H1 (cell line): ENCODE results near the gene DLG4. TPM values are rescaled to one million over a fixed set of nuclear protein-coding genes. Genes with fewer than 3 reads are reported as not detected.
A peak's percentile ranks its signal among the peaks of the same experiment; 100 is the strongest.

Experiments used
- CTCF ChIA-PET: fragments of 300-600 bp; sonication (Branson Sonifier 250); formaldehyde crosslinking; loops from one replicate; lab custom pipeline; 2021; ENCODE audit not compliant: partially characterized antibody; lab: Charles Lee
- POLR2A ChIA-PET: fragments of 300-600 bp; sonication (Branson Sonifier 250); formaldehyde crosslinking; loops from one replicate; lab custom pipeline; 2021; ENCODE audit warnings: inconsistent platforms; ENCODE audit not compliant: partially characterized antibody; lab: Charles Lee
- DNase-seq, 2 experiments: peaks; one replicate each; pipeline versions ENCODE4 v3.0.0 to v3.0.0-alpha.2; 2010 to 2022; ENCODE audit warnings: low spot score in 2 of 2, low read depth in 1 of 2, mixed read lengths in 1 of 2
- FAIRE-seq: peaks from 2 replicates; lab custom pipeline; 2011; peaks lifted over from hg19 to GRCh38; lab: Jason Lieb, UNC
- H2AFZ ChIP-seq: 2 replicates; pipeline ENCODE4 v1.8.1; 2012; ENCODE audit warnings: low read length, inconsistent platforms
- H2AK5ac ChIP-seq: 2 replicates; pipeline ENCODE4 v1.6.1; 2013; ENCODE audit warnings: low read depth, low read length
- H2BK120ac ChIP-seq: replicated peaks from 2 replicates; pipeline ENCODE3; 2013; ENCODE audit warnings: low read depth, low read length, inconsistent platforms
- H2BK12ac ChIP-seq: 2 replicates; pipeline ENCODE4 v1.6.1; 2013; ENCODE audit warnings: low read depth, low read length
- H2BK15ac ChIP-seq: 2 replicates; pipeline ENCODE4 v1.6.1; 2013; ENCODE audit warnings: low read length
- H2BK20ac ChIP-seq: 2 replicates; pipeline ENCODE4 v1.6.1; 2013; ENCODE audit warnings: low read length
- H2BK5ac ChIP-seq: 2 replicates; pipeline ENCODE4 v1.6.1; 2013; ENCODE audit warnings: low read depth, low read length
- H3K14ac ChIP-seq: 2 replicates; pipeline ENCODE4 v1.6.1; 2013; ENCODE audit warnings: inconsistent platforms; ENCODE audit not compliant: insufficient read length
- H3K18ac ChIP-seq: 2 replicates; pipeline ENCODE4 v1.6.1; 2013; ENCODE audit warnings: low read length; ENCODE audit errors: extremely low read depth
- H3K23ac ChIP-seq: 2 replicates; pipeline ENCODE4 v1.6.1; 2013; ENCODE audit warnings: inconsistent platforms; ENCODE audit not compliant: insufficient read length
- H3K23me2 ChIP-seq: 2 replicates; pipeline ENCODE4 v1.6.1; 2013; ENCODE audit warnings: low read depth, low read length
- H3K27ac ChIP-seq: 2 replicates; pipeline ENCODE4 v1.6.1; 2011; ENCODE audit warnings: low read depth, low read length, inconsistent platforms
- H3K27me3 ChIP-seq, 4 experiments: replicated peaks in 1 of 4; 1 replicate in 1 of 4; 2 replicates in 3 of 4; pipeline versions ENCODE4 v1.6.1 to v1.8.1; 2011 to 2013; ENCODE audit warnings: low read length in 3 of 4, mild to moderate bottlenecking in 3 of 4, inconsistent platforms in 2 of 4, mixed read lengths in 2 of 4, moderate library complexity in 1 of 4; ENCODE audit not compliant: control insufficient read depth in 3 of 4, insufficient read depth in 3 of 4; ENCODE audit errors: extremely low read depth in 1 of 4
- H3K36me3 ChIP-seq, 4 experiments: 2 replicates each; pipeline versions ENCODE4 v1.6.1 to v1.8.1; 2011 to 2013; ENCODE audit warnings: mild to moderate bottlenecking in 4 of 4, low read length in 3 of 4, moderate library complexity in 2 of 4, control low read depth in 1 of 4, inconsistent platforms in 1 of 4; ENCODE audit not compliant: insufficient read depth in 4 of 4, control insufficient read depth in 2 of 4
- H3K4ac ChIP-seq: replicated peaks from 2 replicates; pipeline ENCODE3; 2013; ENCODE audit warnings: low read length, low read depth, mixed read lengths, inconsistent platforms; ENCODE audit not compliant: insufficient read length
- H3K4me1 ChIP-seq, 4 experiments: replicated peaks in 1 of 4; 1 replicate in 1 of 4; 2 replicates in 3 of 4; pipeline versions ENCODE4 v1.6.1 to v1.8.1; 2011 to 2013; ENCODE audit warnings: low read length in 3 of 4, inconsistent platforms in 2 of 4, mixed read lengths in 1 of 4; ENCODE audit not compliant: insufficient read depth in 4 of 4, control insufficient read depth in 3 of 4
- H3K4me2 ChIP-seq, 2 experiments: 2 replicates each; pipeline versions ENCODE4 v1.6.1 to v1.8.1; 2011 to 2013; ENCODE audit warnings: low read depth in 2 of 2, low read length in 2 of 2, control low read depth in 1 of 2, inconsistent platforms in 1 of 2, mild to moderate bottlenecking in 1 of 2; ENCODE audit not compliant: insufficient read depth in 1 of 2
- H3K4me3 ChIP-seq, 4 experiments: fragments of 200-600, 300-600 bp in 1 of 4; sonication (generic), shearing (Covaris generic), sonication (Bioruptor Twin) in 1 of 4; 2 replicates each; pipeline versions ENCODE4 v1.5.1 to v1.8.1; 2011 to 2016; ENCODE audit warnings: low read length in 4 of 4, low read depth in 3 of 4, control low read depth in 2 of 4, inconsistent platforms in 2 of 4, mild to moderate bottlenecking in 2 of 4, mixed read lengths in 1 of 4, moderate library complexity in 1 of 4; ENCODE audit not compliant: insufficient read depth in 2 of 4; ENCODE audit errors: extremely low read depth in 1 of 4
- H3K56ac ChIP-seq: replicated peaks from 2 replicates; pipeline ENCODE3; 2013; ENCODE audit warnings: low read depth, mild to moderate bottlenecking, mixed read lengths, low read length, inconsistent platforms; ENCODE audit not compliant: insufficient read length
- H3K79me1 ChIP-seq: 2 replicates; pipeline ENCODE4 v1.6.1; 2013; ENCODE audit warnings: low read depth, low read length, control low read depth
- H3K79me2 ChIP-seq, 2 experiments: 2 replicates each; pipeline versions ENCODE4 v1.6.1 to v1.8.1; 2012 to 2013; ENCODE audit warnings: low read length in 2 of 2, mild to moderate bottlenecking in 2 of 2, inconsistent platforms in 1 of 2; ENCODE audit not compliant: insufficient read depth in 2 of 2, control insufficient read depth in 1 of 2
- H3K9ac ChIP-seq, 4 experiments: replicated peaks in 1 of 4; 1 replicate in 1 of 4; 2 replicates in 3 of 4; pipeline versions ENCODE4 v1.6.1 to v1.8.1; 2011 to 2013; ENCODE audit warnings: low read depth in 3 of 4, low read length in 3 of 4, control low read depth in 2 of 4, mild to moderate bottlenecking in 2 of 4, moderate library complexity in 2 of 4, inconsistent platforms in 1 of 4; ENCODE audit errors: extremely low read depth in 1 of 4
- H3K9me3 ChIP-seq, 2 experiments: 2 replicates each; pipeline versions ENCODE4 v1.6.1 to v1.8.1; 2012 to 2013; ENCODE audit warnings: mild to moderate bottlenecking in 2 of 2, moderate library complexity in 2 of 2, control low read depth in 1 of 2, inconsistent platforms in 1 of 2, low read depth in 1 of 2, low read length in 1 of 2, mixed read lengths in 1 of 2; ENCODE audit not compliant: insufficient read depth in 2 of 2
- H4K20me1 ChIP-seq, 2 experiments: replicated peaks in 1 of 2; 2 replicates each; pipeline versions ENCODE3 to v1.8.1; 2011 to 2013; ENCODE audit warnings: inconsistent platforms in 2 of 2, low read length in 2 of 2, mild to moderate bottlenecking in 1 of 2; ENCODE audit not compliant: insufficient read depth in 2 of 2, control insufficient read depth in 1 of 2
- H4K5ac ChIP-seq: 2 replicates; pipeline ENCODE4 v1.6.1; 2013; ENCODE audit warnings: low read length, low read depth, mixed read lengths, inconsistent platforms; ENCODE audit not compliant: insufficient read length
- H4K8ac ChIP-seq: 2 replicates; pipeline ENCODE4 v1.8.0; 2013; ENCODE audit warnings: mild to moderate bottlenecking, moderate library complexity, low read length, inconsistent platforms; ENCODE audit not compliant: insufficient read depth; ENCODE audit errors: extremely low read depth
- H4K91ac ChIP-seq: replicated peaks from 2 replicates; pipeline ENCODE3; 2013; ENCODE audit warnings: low read length, mixed read lengths, inconsistent platforms; ENCODE audit not compliant: insufficient read length
- ATF2 ChIP-seq: IDR thresholded peaks from 2 replicates; pipeline ENCODE4 v1.6.1; 2012; ENCODE audit warnings: low read length, inconsistent platforms
- ATF3 ChIP-seq: IDR thresholded peaks from 2 replicates; pipeline ENCODE4 v1.6.1; 2011; ENCODE audit warnings: low read depth, mild to moderate bottlenecking, low read length; ENCODE audit not compliant: insufficient read depth
- CEBPB ChIP-seq: IDR thresholded peaks from 2 replicates; pipeline ENCODE4 v1.6.1; 2012; ENCODE audit warnings: low read depth, low read length
- CHD2 ChIP-seq: IDR thresholded peaks from 2 replicates; pipeline ENCODE4 v1.6.1; 2012; ENCODE audit warnings: low read length, improper control_type of control experiment
- CTCF ChIP-seq, 3 experiments: IDR thresholded peaks; 1 replicate in 2 of 3; 2 replicates in 1 of 3; pipeline versions ENCODE4 v1.5.1 to v1.6.1; 2011; ENCODE audit warnings: low read length in 3 of 3, mild to moderate bottlenecking in 3 of 3, inconsistent platforms in 2 of 3, low read depth in 1 of 3, moderate library complexity in 1 of 3; ENCODE audit not compliant: insufficient read depth in 1 of 3; ENCODE audit errors: control extremely low read depth in 1 of 3
- KDM1A ChIP-seq: fragments of 200-600, 300-600 bp; sonication (generic); IDR thresholded peaks from 2 replicates; pipeline ENCODE4 v1.7.1; 2016; ENCODE audit warnings: mild to moderate bottlenecking, low read length, borderline replicate concordance
- POLR2A ChIP-seq, 2 experiments: IDR thresholded peaks; 1 replicate in 1 of 2; 2 replicates in 1 of 2; pipeline ENCODE4 v1.6.1; 2011; ENCODE audit warnings: low read depth in 2 of 2, low read length in 2 of 2, mild to moderate bottlenecking in 2 of 2; ENCODE audit errors: control extremely low read depth in 1 of 2
- POU5F1 ChIP-seq: IDR thresholded peaks from 2 replicates; pipeline ENCODE4 v1.6.1; 2011; ENCODE audit warnings: low read depth, mild to moderate bottlenecking, low read length, moderate library complexity
- WGBS, 2 experiments: shearing (Covaris generic) in 1 of 2; methylation state at CpG; one replicate each; pipeline versions ENCODE4 v1.1.6 to v1.1.7; 2013 to 2015; ENCODE audit warnings: low lambda C conversion rate in 2 of 2, mixed read lengths in 2 of 2, inconsistent platforms in 1 of 2, low coverage in 1 of 2, missing lambda C conversion rate in 1 of 2; ENCODE audit not compliant: insufficient replicate concordance in 2 of 2, insufficient coverage in 1 of 2, insufficient read length in 1 of 2; ENCODE audit errors: extremely low coverage in 1 of 2, missing lambda C conversion rate in 1 of 2; 5-methylcytosine and 5-hydroxymethylcytosine counted together
- polyA plus RNA-seq, 7 experiments: library from polyadenylated mRNA; depleted of rRNA in 3 of 7; stranded (reverse) in 5 of 7; unstranded in 2 of 7; fragments of >200 nt in 5 of 7; fragments of 200-250 nt in 2 of 7; gene quantifications; 1 replicate in 5 of 7; 2 replicates in 1 of 7; 4 replicates in 1 of 7; pipeline versions ENCODE4 v1.2.1 to v1.2.3, GENCODE V29; 2011 to 2013; ENCODE audit warnings: missing spikeins in 2 of 7, mixed read lengths in 2 of 7
- total RNA-seq: library from RNA; stranded (reverse); fragmentation: NEBNext Ultra II Directional; extraction: Animal tissue kit (Norgen Biotek cat#: 25700); gene quantifications from 2 replicates; pipeline ENCODE4 v1.2.1, GENCODE V29; 2021

The DLG4 gene
- total and polyA plus RNA-seq, 2 of the 8 experiments (the other 6 are each of a cell fraction or from before 2014, with no cell fraction given) = 18.9 to 45.9 TPM

GRCh38 chr17:7186241-7186640, 33.4 kb downstream of the DLG4 start:
- no peak overlapping the region for H2BK120ac ChIP-seq
- H3K18ac ChIP-seq = no peak overlapping the region
- no peak overlapping the region for H4K91ac ChIP-seq
- H3K9ac ChIP-seq = no peak overlapping the region
- H3K56ac ChIP-seq = no peak overlapping the region
- FAIRE-seq (no peak), DNase-seq (no peak)
- H3K27ac ChIP-seq = no peak overlapping the region
- no peak overlapping the region for H3K4me2 ChIP-seq
- H4K20me1 ChIP-seq = peaks cover 1 to 4% of the 10 kb centered on the region in 2 experiments
- TF ChIP-seq POLR2A (IDR thresholded peaks at IDR 0.05; ENCODE audit: control extremely low read depth in 1 of 2, low read depth in 2 of 2, low read length in 2 of 2) (0 out of 3 replicates have a peak, but pooled peaks of 1 of the 2 experiments have one; percentile 29), ATF2 (no peak), CEBPB (no peak), CHD2 (no peak), POU5F1 (no peak), ATF3 (no peak), KDM1A (peak; percentile 53; the same call in 1 of the 2 replicates), CTCF (IDR thresholded peaks at IDR 0.05; ENCODE audit: control extremely low read depth in 1 of 3, insufficient read depth in 1 of 3, low read depth in 1 of 3, low read length in 3 of 3) (peak; percentile 2 to 35 (median 20); a peak in 2 of 4 replicates)
- H2AK5ac ChIP-seq = no peak overlapping the region
- no peak overlapping the region for H2BK5ac ChIP-seq
- CTCF ChIA-PET = interaction anchor here (1.3 to 5.4 kb wide), 3 partner anchors 9 to 141 kb away, joined by 3 to 32 read pairs (median 7); partner anchors contain the start of gene SLC16A11
- no peak overlapping the region for H3K4me3 ChIP-seq
- H3K79me1 ChIP-seq = no peaks in the 10 kb centered on the region
- no peaks in the 10 kb centered on the region for H3K27me3 ChIP-seq
- no peak overlapping the region for H4K8ac ChIP-seq
- no peak overlapping the region for H4K5ac ChIP-seq
- no peak overlapping the region for H3K23ac ChIP-seq
- H3K4me1 ChIP-seq = no peaks in the 10 kb centered on the region
- no peaks in the 10 kb centered on the region for H3K79me2 ChIP-seq
- H2BK12ac ChIP-seq = no peak overlapping the region
- no peak overlapping the region for H2AFZ ChIP-seq
- POLR2A ChIA-PET = interaction anchor here (0.6 to 1.9 kb wide), 6 partner anchors 8 to 121 kb away, joined by 3 to 8 read pairs (median 3); no protein-coding TSS in a partner anchor
- H3K36me3 ChIP-seq = peaks cover 3 to 10% (median 9%) of the 10 kb centered on the region in 4 experiments; a peak in 5 of 8 replicates
- no peak overlapping the region for H3K4ac ChIP-seq
- no peaks in the 10 kb centered on the region for H3K23me2 ChIP-seq
- H3K14ac ChIP-seq = no peak overlapping the region
- no peak overlapping the region for H2BK20ac ChIP-seq
- WGBS, 2 experiments = 79% methylated on average over 7 of the region's 7 CpGs; no CpG with 5 or more reads in 1 of the 2 experiments
- H3K9me3 ChIP-seq = no peaks in the 10 kb centered on the region
- H2BK15ac ChIP-seq = no peak overlapping the region
